Pericardium fibroblast (primary cell): ENCODE results near the gene DBP. TPM values are rescaled to one million over a fixed set of nuclear protein-coding genes. Genes with fewer than 3 reads are reported as not detected.

Source experiments
- total RNA-seq: library from RNA; depleted of rRNA; stranded (reverse); fragments of >200 nt; gene quantifications from 2 replicates; pipeline ENCODE4 v1.2.3, GENCODE V29; 2015

DBP gene, protein sequence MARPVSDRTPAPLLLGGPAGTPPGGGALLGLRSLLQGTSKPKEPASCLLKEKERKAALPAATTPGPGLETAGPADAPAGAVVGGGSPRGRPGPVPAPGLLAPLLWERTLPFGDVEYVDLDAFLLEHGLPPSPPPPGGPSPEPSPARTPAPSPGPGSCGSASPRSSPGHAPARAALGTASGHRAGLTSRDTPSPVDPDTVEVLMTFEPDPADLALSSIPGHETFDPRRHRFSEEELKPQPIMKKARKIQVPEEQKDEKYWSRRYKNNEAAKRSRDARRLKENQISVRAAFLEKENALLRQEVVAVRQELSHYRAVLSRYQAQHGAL
- 2.7 and 3.7 TPM in 2 replicates for total RNA-seq

DNA sequence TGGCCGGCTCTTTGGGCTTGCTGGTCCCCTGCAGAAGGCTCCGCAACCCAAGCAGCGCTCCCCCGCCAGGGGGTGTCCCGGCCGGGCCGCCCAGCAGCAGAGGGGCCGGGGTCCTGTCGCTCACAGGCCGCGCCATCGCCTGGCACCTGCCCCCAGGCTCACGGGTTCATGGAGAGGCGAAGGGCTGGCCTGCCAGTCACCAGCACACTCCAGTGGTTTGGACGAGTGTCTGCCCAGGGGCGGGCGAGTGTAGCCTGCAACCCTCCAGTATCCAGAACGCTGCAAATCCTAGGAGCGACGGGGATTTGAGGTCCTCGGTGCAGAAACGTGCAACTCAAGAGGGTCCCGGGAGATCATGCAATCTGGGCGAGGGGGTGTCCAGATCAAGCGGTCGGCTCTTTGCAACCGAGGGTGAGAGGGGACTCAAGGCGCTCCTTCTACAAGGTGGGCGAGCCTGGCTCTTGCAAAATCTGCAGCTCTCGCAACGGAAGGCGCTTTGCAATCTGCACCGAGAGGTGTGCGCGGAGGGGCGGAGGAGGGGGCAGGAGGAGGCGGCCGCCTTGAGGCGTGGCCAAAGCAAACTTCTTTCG is at the start of gene DBP:
Gene DBP, minus strand, starts transcription at position 521 of the 590 bp plus-strand sequence. Its CDS starts 385 bp downstream, at position 136.

DNA sequence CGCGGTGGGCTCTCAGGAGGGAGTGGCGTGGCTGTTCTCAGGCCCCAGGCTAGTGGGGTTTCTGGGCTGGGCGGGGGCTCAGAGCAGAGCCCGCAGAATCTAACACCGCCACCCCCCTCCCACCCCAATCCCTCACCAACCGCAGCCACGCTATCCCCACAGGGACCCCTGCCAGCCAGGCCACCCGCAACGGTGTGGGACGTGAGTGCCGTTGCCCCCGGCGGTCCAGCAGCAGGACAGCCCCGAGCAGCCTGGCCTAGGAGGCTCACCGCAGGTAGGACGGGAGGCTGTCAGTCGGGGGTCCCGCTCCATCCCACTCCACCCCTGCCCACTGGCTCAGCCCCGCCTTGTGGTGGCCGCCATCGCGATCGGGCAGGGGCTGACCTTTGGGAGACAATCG is 35.8 kb upstream of the DBP start, which contains the start of gene NTN5:
Gene NTN5, minus strand, starts transcription at position 24 of the 400 bp plus-strand sequence. CDS start 2,031 bp downstream, outside the sequence.

DNA sequence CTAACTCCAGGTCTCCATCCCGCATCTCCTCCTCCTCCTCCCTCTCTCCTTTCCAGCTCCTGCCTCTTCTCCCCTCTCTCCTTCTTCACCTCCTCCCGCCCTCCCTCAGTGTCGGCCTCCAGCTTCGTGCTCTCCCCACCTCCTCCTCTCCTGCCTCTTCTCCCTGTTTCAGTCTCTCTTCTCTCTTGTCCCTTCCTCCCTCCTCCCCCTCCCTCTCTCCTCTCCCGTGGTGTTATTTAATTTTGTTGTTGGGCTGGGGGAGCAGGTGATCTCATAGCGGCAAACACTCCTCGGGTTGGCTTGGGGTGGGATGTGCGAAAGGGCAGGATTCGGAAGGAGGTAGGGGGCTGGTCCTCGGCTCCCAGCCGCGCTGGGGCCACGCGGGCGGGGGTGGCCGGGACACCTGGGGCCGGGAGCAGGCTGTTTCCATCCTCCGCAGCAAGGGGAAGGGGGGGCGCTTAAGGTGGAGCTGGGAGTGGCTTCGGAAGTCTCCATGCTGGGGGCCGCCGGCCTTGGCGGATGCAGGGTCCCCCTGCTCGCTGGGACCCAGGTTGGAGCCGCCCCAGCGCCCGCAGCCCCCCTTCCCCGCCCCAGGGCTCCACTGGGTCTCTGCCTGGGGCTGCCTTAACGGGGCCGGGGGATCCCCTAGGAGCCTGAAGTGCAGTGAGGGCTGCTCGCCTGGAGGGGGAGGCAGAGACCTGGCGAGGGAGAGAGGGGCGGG is 9.0 kb upstream of the DBP start, which contains the start of gene CA11:
Gene CA11, minus strand, starts transcription at position 187 of the 721 bp plus-strand sequence. CDS start 555 bp downstream, outside the sequence.

DNA sequence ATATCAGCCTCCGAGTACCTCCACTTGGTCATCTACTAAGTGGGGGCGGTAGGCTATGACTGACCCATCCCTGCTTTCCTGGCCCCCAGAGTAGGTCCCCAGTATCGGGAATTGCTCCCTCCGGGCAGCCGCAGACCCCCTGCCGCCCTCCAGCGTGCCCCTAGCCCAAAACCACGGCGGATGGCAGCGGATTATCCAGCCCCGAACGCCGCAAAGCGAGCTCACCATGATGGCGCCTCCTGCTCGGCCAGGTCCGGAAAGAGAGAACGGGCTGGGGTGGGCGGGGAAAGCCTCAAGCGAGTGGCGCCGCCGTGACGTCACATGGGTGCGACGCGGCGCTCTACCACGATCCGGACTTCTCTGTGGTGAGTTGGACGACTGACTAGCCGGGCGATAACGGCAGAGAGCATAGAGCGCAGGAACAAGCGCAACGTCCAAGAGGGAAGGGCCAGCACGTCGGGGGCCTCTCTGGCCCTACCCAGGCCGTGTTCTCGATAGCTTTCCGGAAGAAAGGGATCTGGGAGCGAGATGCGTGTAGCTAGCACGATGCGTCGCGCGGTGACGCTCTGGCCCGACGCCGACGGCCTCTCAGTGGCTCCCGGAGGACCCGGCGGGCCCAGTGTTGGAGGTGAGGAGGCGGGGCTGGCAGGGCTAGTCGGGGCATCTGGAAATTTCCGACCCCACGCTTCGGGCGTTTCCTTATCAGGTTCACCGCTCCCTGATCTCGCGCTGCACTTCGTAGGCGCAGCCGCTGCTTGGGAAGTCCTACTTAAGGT is 18.1 kb downstream of the DBP start, which contains the start of the genes RPL18 and SPHK2:
Gene RPL18, minus strand, starts transcription at position 263 of the 776 bp plus-strand sequence. Its CDS starts 35 bp downstream, at position 228.
Gene SPHK2, plus strand, starts transcription at position 591 of the 776 bp plus-strand sequence. CDS start 1,009 bp downstream, outside the sequence.

DNA sequence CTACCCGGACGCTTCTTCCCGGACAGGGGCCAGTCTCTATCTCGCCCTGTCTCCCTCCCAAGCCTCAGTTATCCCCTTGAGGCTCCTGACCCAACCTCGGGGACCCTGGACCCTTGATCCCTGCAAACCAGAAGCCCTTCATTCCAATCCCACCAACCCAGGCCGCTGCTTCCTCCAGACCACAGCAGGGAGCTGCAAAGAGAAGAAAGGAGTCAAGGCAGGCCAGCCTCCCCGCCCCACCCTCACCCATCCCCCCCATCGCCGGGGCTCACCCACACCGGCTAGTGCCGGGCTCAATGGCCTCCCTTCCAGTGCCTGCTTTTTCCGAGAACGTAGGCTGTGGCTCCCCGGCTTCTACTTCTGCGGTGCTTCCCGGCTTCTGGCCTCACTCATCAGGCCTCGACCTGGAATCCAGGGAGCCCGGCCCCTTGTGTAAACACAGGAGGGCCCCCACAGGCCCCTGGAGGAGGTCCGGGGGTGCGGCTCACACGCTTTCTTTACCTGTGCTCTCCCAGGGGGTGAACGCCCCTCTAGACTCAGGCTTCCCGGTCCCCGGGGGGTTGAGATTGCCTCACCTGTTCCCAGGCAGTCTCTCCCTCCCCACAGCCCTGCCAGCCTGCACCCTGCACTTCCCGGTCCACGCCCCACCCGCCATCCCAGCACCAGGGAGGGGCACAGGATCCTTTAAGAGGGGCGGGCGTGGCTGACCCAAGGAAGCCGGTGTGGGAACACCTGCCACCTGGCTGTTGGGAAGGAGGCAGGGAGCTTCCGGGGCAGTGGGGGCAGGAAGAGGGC is 22.5 kb downstream of the DBP start, which contains the start of gene FAM83E:
Gene FAM83E, minus strand, starts transcription at position 641 of the 795 bp plus-strand sequence. CDS start 1,704 bp downstream, outside the sequence.

DNA sequence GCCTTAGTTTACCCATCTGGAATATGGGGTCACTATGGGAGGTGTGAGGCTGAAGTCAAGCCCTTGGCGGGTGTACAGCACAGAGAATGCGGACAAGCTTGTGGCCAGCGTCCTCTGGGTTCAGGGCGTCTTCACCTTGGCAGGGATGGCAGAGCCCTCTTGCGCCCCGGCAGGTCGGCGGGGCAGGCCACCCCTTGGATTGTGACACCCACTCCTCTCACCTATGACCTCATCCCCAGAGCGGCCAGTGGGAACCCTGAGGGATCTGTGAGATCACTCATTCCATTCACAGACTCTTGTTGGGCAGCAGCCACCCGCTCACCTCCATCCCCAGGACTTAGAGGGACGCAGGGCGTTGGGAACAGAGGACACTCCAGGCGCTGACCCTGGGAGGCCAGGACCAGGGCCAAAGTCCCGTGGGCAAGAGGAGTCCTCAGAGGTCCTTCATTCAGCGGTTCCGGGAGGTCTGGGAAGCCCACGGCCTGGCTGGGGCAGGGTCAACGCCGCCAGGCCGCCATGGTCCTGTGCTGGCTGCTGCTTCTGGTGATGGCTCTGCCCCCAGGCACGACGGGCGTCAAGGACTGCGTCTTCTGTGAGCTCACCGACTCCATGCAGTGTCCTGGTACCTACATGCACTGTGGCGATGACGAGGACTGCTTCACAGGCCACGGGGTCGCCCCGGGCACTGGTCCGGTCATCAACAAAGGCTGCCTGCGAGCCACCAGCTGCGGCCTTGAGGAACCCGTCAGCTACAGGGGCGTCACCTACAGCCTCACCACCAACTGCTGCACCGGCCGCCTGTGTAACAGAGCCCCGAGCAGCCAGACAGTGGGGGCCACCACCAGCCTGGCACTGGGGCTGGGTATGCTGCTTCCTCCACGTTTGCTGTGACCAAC is 30.5 kb downstream of the DBP start, which contains the start of gene SPACA4:
Gene SPACA4, plus strand, starts transcription at position 280 of the 896 bp plus-strand sequence. Its CDS starts 237 bp downstream, at position 517.

Other genes with a start within 250 kb of the DBP start
- gene KDELR1, start 245.8 kb downstream of the DBP start, total RNA-seq = 222 and 228 TPM in 2 replicates
- 1.4 and 5.0 TPM in 2 replicates for gene GRIN2D, start 243.7 kb downstream of the DBP start, total RNA-seq
- 17.7 and 23.2 TPM in 2 replicates for gene GRWD1, start 191.4 kb downstream of the DBP start, total RNA-seq
- gene KCNJ14, start 181.8 kb downstream of the DBP start, total RNA-seq = 0.35 and 1.8 TPM in 2 replicates
- gene CYTH2, start 168.0 kb downstream of the DBP start, total RNA-seq = 28.1 and 37.5 TPM in 2 replicates
- gene LMTK3, start 125.5 kb downstream of the DBP start, total RNA-seq = not detected in 2 replicates
- gene SULT2B1, start 85.2 kb downstream of the DBP start, total RNA-seq = 0.23 TPM in 1 of 2 replicates, not detected in the other
- gene SPACA4, start 30.6 kb downstream of the DBP start, total RNA-seq = not detected in 2 replicates
- gene FAM83E, start 22.3 kb downstream of the DBP start, total RNA-seq = not detected in 2 replicates
- 2,965 and 4,008 TPM in 2 replicates for gene RPL18, start 18.2 kb downstream of the DBP start, total RNA-seq
- gene SPHK2, start 17.9 kb downstream of the DBP start, total RNA-seq = 10.4 and 15.2 TPM in 2 replicates
- 2.5 and 2.6 TPM in 2 replicates for gene CA11, start 8.8 kb upstream of the DBP start, total RNA-seq
- 0.60 TPM in 1 of 2 replicates, not detected in the other for gene NTN5, start 35.6 kb upstream of the DBP start, total RNA-seq
- not detected in 2 replicates for gene FUT2, start 58.6 kb upstream of the DBP start, total RNA-seq
- gene MAMSTR, start 82.3 kb upstream of the DBP start, total RNA-seq = 3.2 and 3.8 TPM in 2 replicates
- gene RASIP1, start 103.2 kb upstream of the DBP start, total RNA-seq = 2.3 and 6.4 TPM in 2 replicates
- not detected in 2 replicates for gene IZUMO1, start 109.5 kb upstream of the DBP start, total RNA-seq
- gene FUT1, start 115.3 kb upstream of the DBP start, total RNA-seq = 0.17 and 1.8 TPM in 2 replicates
- gene FGF21, start 118.1 kb upstream of the DBP start, total RNA-seq = not detected in 2 replicates
- gene BCAT2, start 173.7 kb upstream of the DBP start, total RNA-seq = 55.0 and 59.9 TPM in 2 replicates
- 5.9 and 14.9 TPM in 2 replicates for gene HSD17B14, start 199.1 kb upstream of the DBP start, total RNA-seq
- 10.3 and 28.0 TPM in 2 replicates for gene PLEKHA4, start 231.2 kb upstream of the DBP start, total RNA-seq
- 46.6 and 66.4 TPM in 2 replicates for gene PPP1R15A, start 235.0 kb upstream of the DBP start, total RNA-seq